Left cardiac atrium (tissue), 4 donors: ENCODE results near the gene DHCR7. TPM values are rescaled to one million over a fixed set of nuclear protein-coding genes. Genes with fewer than 3 reads are reported as not detected.

ENCODE experiments used
- ATAC-seq, 2 donors: fragments of 200-7000 bp; cut with Tn5 transposase; one replicate each; pipeline ENCODE4 v1.9.1; 2020; ENCODE audit warnings: mild to moderate bottlenecking in 2 of 2, moderate library complexity in 2 of 2
- DNase-seq: peaks from one replicate; pipeline ENCODE4 v3.0.0-alpha.2; 2020
- intact Hi-C, 2 donors: fragments of 100-400 bp; cut with DNase I; formaldehyde crosslinking; loops; one replicate each; pipeline versions ENCODE4 v1.14.1 to v1.15.1; 2022 to 2023
- total RNA-seq, 2 donors: library from RNA; stranded (reverse); fragmentation: NEBNext Ultra II Directional; extraction: Animal tissue kit (Norgen Biotek cat#: 25700); gene quantifications; one replicate each; pipeline ENCODE4 v1.2.1, GENCODE V29; 2021
- donor health status: DM: no; HTN: yes; CAD: no.
- donor health status: DM: no; HTN: yes; CAD: no; lungs with severe emphysema.
- donor health status: DM: yes; HTN: yes; CAD: no.
- donor health status: Dilated cardiomyopathy.

The DHCR7 gene
- total RNA-seq, 2 donors from 2014 or later = 53.8 to 63.3 TPM

- DNase-seq (peak; percentile 6), ATAC-seq (no peak)
- intact Hi-C loops = no loop called here
Observed at GRCh38 chr11:71459767-71460320, 11.7 kb upstream of the DHCR7 start.

GRCh38 chr11:71459076-71459766, 11.0 kb upstream of the DHCR7 start:
- intact Hi-C loops = no loop called here
- peak; percentile 10 for DNase-seq
- ATAC-seq = no peak

- intact Hi-C loops = no loop called here
- DNase-seq (peak; percentile 15), ATAC-seq (no peak)
Observed at GRCh38 chr11:71458146-71459070, 10.2 kb upstream of the DHCR7 start.

GRCh38 chr11:71456831-71457230, 8.6 kb upstream of the DHCR7 start:
- ATAC-seq = no peak
- intact Hi-C loops = no loop called here
- peak; percentile 5 for DNase-seq

GRCh38 chr11:71456294-71456693, 8.1 kb upstream of the DHCR7 start:
- intact Hi-C loops = no loop called here
- ATAC-seq (no peak), DNase-seq (no peak)

- ATAC-seq (no peak), DNase-seq (no peak)
- intact Hi-C loops = no loop called here
Observed at GRCh38 chr11:71454470-71455113, 6.4 kb upstream of the DHCR7 start.

- intact Hi-C loops = no loop called here
- ATAC-seq (no peak), DNase-seq (no peak)
Observed at GRCh38 chr11:71453918-71454304, 5.7 kb upstream of the DHCR7 start.

- ATAC-seq = peak; percentile 92 to 93
- DNase-seq = peak; percentile 97
- intact Hi-C loops = no loop called here
Observed at GRCh38 chr11:71453037-71453917, 5.1 kb upstream of the DHCR7 start, which contains the start of gene NADSYN1. Gene NADSYN1, plus strand, starts transcription at chr11:71453203. Its CDS starts 94 bp downstream, at chr11:71453297.

GRCh38 chr11:71452199-71453036, 4.2 kb upstream of the DHCR7 start:
- DNase-seq = peak; percentile 61
- intact Hi-C loops = no loop called here
- peak in 1 of 2 donors; percentile 25 for ATAC-seq

GRCh38 chr11:71451596-71452198, 3.5 kb upstream of the DHCR7 start:
- no peak for ATAC-seq
- no peak for DNase-seq
- intact Hi-C loops = no loop called here

GRCh38 chr11:71450939-71451338, 2.7 kb upstream of the DHCR7 start:
- intact Hi-C loops = no loop called here
- no peak for ATAC-seq
- DNase-seq = no peak

- ATAC-seq (no peak), DNase-seq (no peak)
- intact Hi-C loops = no loop called here
Observed at GRCh38 chr11:71450507-71450906, 2.3 kb upstream of the DHCR7 start.

GRCh38 chr11:71449596-71449995, 1.4 kb upstream of the DHCR7 start:
- DNase-seq (no peak), ATAC-seq (no peak)
- intact Hi-C loops = no loop called here

- intact Hi-C loops = no loop called here
- peak; percentile 23 to 45 for ATAC-seq
- no peak for DNase-seq
Observed at GRCh38 chr11:71447791-71448256, 369 bp downstream of the DHCR7 start.

GRCh38 chr11:71446942-71447688, 1.1 kb downstream of the DHCR7 start:
- no peak for DNase-seq
- ATAC-seq = peak; percentile 9 to 44
- intact Hi-C loops = no loop called here

- intact Hi-C loops = no loop called here
- no peak for DNase-seq
- no peak for ATAC-seq
Observed at GRCh38 chr11:71446150-71446549, 2.0 kb downstream of the DHCR7 start.

GRCh38 chr11:71444811-71445210, 3.4 kb downstream of the DHCR7 start:
- no peak for DNase-seq
- intact Hi-C loops = no loop called here
- ATAC-seq = no peak
